ENCODE data around the gene C7orf57.
A peak's percentile ranks its signal among the peaks of the same experiment; 100 is the strongest.

The C7orf57 gene

DNA sequence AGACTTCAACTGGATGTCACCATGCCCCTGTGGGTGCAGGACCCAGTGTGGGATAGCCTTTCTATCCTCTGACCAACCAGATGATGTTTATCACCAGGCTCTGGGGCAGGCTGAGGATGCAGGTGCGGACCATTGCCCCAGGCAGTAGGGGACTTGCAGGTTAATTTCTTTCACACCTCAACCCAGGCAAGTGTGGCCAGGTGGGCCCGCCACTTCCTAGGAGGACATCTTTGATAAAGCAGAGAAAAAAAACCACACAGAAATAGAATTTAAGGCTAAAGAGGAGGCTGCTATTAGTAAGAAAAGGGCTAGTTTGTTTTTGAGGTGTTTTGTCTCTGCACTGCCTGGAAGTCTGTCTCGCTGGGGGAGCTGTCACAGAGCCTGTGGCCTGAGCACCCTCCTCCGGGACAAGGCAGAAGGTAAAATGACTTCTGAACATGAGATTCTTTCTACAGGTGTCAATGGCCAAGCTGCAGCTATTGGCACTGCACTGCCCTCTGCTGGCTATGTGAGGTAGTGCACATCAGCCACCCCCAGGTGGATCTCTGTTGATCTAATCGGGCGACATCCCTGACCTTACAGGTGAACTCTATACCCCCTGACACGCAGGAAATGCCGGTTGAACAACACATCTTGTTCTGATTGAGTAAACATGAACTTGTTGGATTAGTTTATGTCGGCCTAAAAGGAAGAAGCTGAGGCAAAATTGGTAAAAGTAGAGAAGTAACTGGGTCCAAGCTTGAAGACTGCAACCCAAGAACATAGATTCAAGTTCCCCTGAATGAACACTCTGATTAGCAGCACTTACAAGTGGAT, 74.7 kb downstream of the C7orf57 start:
- peak; percentile 80 for DNase-seq (ENCODE audit: low read depth, low spot score)

DNA sequence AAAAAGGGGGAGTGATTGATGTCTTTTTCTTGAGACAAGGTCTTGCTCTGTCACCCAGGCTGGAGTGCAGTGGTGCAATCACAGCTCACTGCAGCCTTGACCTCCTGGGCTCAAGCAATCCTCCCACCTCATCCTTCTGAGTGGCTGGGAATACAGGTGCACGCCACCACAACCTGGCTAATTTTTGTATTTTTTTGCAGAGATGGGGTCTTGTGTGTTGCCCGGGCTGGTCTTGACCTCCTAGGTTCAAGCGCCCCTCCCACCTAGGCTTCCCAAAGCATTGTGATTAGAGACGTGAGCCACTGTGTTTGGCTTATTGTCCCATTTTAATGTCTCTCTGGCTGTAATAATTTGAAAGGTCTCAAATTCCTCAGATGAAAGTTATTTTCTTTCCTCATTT, 75.5 kb downstream of the C7orf57 start:
- no peak for DNase-seq (ENCODE audit: low read depth, low spot score)
